Left cardiac atrium (tissue), 4 donors: ENCODE results near the gene INSC. TPM values are rescaled to one million over a fixed set of nuclear protein-coding genes. Genes with fewer than 3 reads are reported as not detected.

Source experiments
- ATAC-seq, 2 donors: fragments of 200-7000 bp; cut with Tn5 transposase; one replicate each; pipeline ENCODE4 v1.9.1; 2020; ENCODE audit warnings: mild to moderate bottlenecking in 2 of 2, moderate library complexity in 2 of 2
- DNase-seq: peaks from one replicate; pipeline ENCODE4 v3.0.0-alpha.2; 2020
- intact Hi-C, 2 donors: fragments of 100-400 bp; cut with DNase I; formaldehyde crosslinking; loops; one replicate each; pipeline versions ENCODE4 v1.14.1 to v1.15.1; 2022 to 2023
- total RNA-seq, 2 donors: library from RNA; stranded (reverse); fragmentation: NEBNext Ultra II Directional; extraction: Animal tissue kit (Norgen Biotek cat#: 25700); gene quantifications; one replicate each; pipeline ENCODE4 v1.2.1, GENCODE V29; 2021
- donor health status: DM: no; HTN: yes; CAD: no.
- donor health status: DM: no; HTN: yes; CAD: no; lungs with severe emphysema.
- donor health status: DM: yes; HTN: yes; CAD: no.
- donor health status: Dilated cardiomyopathy.

The INSC gene
- total RNA-seq, 2 donors from 2014 or later = 0.41 to 0.92 TPM

DNA sequence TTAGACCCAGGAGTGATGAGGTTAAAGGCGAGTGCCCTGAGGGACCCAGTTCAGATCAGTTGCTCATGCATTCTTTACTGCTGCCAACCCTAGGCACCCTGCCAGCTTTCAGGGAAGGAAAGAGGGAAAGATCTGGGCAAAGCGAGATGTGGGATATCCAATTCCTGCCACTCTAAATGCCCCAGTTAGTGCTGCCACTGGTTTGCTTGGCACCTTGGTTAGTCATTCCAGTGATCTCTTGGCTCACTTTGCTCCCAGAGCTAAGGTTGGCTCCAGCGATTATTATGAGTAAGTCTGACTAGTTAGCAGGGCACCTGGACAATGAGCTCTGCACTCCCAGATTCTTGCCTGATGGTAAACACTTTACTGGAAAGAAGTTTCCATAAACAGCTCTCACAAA, 85.0 kb downstream of the INSC start:
- ATAC-seq (peak; percentile 55 to 67), DNase-seq (peak; percentile 40)
- intact Hi-C loops = no loop called here

- intact Hi-C loops = no loop called here
- ATAC-seq = no peak
- no peak for DNase-seq
These were observed 86.0 kb downstream of the INSC start for GRCh38 chr11:15200696-15201095.

- intact Hi-C loops = no loop called here
- DNase-seq = no peak
- no peak for ATAC-seq
These were observed 86.9 kb downstream of the INSC start for GRCh38 chr11:15201586-15201985.

- intact Hi-C loops = no loop called here
- DNase-seq (no peak), ATAC-seq (no peak)
These were observed 87.9 kb downstream of the INSC start for GRCh38 chr11:15202626-15203025.

DNA sequence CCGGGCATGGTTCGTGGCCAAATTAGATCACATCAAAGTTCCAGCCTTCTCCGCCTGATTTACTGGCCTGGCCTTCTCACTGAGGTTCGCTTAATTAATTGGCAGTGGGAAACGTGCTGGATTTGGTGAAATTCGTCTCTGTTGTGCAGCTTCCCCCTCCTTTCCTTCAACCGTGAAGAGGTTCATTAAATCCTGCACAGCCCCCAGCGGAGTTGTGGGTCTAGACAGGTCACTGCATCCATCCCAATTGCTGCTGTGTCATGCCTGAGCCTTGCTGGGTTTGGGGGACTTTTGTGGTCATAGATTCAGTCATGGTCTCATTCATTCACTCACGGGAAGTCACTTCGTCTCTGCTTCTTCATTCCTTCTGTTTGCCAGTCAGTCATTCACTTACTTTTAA, 90.0 kb downstream of the INSC start:
- intact Hi-C loops = loop anchor here (5.0 kb wide), 2 partner anchors 102 to 297 kb away; no protein-coding TSS in a partner anchor
- DNase-seq (no peak), ATAC-seq (no peak)

DNA sequence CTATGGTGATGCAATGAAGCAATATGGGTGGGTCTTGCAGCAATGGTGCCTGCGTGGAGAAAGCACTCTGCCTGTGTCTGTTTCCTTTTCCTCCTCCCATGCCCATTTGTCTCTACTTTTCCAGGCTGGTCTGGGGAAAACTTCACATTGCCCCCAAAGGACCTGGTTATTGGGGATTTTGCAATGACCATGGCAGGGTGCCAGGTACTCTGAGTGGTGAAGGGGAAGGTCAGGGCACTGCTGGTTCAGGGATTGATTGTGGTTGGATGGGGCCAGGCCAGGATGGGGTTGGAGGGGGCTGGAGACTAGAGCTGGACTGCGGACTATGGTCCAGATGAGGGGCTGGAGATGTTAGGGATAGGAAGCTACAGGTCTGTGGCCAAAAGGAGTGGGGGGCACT, 92.1 kb downstream of the INSC start:
- intact Hi-C loops = loop anchor here (5.0 kb wide), 2 partner anchors 104 to 299 kb away; no protein-coding TSS in a partner anchor
- DNase-seq = no peak
- no peak for ATAC-seq

DNA sequence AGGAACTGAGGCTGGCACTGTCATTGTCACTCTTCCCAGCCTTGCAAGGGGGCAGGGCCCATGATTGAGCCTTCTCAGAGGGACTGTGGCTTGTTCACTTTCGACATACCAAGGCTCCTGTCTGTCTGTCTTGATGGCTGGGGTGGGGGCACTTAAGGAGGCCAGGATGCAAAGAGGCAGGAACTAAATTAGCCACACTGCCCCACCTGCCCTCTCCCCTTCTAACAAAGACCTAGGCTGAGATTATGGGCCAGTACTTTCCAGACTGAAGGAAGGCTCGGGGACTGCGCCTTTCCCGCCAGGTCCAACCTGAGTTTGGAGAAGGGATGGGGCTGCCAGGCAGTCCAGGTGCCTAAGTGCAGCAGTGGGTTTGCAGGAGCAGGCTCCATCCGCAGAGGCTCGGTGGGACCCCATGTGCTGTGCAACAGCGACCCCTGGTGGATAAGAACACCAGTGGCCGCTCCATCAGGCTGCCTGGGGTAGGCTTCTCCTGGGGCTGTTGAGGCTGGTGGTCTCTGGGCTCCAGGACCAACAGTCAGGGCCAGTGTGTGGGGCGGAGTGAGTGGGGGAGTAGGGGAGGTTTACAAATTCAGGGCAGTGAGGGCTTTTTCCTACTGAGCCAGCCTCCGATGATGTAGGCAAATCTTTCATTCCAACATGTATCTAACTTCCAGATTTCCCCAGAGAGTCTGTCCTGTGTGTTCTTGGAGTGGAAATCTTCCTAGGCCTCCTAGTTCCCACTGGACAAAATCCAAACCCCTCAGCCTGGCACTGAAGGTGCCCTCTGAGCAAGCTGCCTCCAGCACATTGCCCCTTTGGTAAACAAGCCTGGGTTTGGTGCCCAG, 93.9 kb downstream of the INSC start:
- intact Hi-C loops = loop anchor here (1.0 to 5.0 kb wide), 3 partner anchors 106 to 301 kb away; no protein-coding TSS in a partner anchor
- DNase-seq = peak; percentile 70
- ATAC-seq = peak; percentile 90 to 93

DNA sequence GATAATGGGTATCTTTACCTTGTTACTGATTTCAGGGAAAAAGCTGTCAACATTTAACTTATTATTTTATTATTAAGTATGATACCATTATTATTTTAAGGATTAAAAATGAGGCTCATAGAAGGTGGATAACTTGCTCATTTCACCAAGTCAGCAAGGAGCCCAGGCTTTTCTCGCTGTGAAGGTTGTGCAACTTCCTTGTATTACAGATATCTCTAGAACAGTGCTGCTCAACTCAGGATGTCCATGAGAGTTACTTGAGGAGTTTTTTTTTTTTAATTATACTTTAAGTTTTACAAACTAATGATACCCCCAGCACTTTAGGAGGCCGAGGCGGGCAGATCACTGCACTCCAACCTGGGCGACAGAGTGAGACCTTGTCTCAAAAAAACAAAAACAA, 98.2 kb downstream of the INSC start:
- ATAC-seq = no peak
- no peak for DNase-seq
- intact Hi-C loops = no loop called here

DNA sequence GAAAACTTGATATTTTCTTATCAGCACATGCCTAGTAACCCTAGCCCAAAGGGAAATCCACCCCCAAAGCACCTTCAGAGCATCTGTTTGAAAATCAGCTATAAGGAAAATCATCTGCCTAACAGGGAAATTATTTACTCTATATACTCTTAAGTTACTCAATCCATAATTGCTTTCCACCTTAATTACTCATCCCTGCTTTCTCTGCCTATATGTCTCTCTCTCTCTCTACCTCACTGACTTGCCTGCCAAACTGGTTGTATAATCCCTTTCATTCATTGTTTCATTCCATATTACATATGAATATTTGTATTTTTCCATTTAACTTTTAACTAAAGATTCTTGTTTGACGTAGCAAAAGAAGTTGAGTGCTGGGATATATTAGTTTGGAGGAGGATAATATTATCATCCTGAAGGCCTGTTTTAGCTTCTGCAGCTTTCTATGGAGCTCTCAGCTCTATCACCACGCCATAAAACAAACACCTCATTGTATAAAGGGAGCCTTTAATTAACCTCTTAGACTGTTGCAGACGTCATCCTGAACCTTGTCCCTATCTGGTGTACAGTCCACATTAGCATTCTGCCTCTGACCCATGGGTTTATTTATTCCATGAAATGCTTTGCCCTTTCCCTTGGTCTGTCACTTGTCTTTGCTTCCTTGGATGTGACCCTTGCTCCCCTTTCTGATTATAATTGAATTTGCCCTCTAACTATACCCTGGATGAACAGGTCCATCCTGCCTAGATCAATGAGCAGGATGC, 98.9 kb downstream of the INSC start:
- intact Hi-C loops = no loop called here
- ATAC-seq = no peak
- no peak for DNase-seq

DNA sequence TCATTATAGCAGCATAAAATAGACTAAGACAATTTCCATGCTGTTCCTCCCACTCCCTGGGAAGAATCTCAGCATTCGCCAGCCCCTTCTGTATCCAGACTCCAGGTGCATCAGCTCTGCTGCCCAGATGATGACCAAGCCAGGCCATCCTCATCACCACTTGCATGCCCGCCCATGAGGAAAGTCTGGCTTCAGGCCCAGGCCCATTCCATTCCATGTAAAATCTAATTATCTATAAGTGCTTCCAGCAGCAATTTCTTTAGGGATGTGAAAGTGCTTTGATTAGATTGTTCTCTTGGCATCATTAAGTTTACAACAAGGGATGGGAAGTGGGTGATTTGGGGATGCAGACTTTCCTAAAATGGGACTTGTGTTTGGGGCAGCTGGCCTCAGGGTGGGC, 100.3 kb downstream of the INSC start:
- no peak for ATAC-seq
- intact Hi-C loops = no loop called here
- no peak for DNase-seq

DNA sequence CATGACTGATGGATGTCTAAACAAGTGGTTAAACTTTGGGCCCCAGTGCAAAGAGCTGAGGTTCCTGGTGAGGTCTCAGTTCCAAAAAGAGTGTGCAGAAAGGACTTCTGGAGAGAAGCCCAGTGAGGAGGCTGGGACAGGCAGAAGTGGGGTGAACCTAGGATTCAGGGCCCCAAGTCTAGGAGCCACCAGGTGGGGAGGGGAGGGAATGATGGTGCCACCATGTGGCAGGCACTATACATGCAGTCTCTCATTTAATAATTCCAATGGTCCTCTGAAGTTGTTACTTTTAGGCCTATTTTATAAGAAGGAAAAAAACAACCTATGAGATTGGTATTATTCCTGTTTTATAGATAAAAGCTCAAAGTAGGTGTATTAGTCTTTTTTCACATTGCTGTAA, 102.0 kb downstream of the INSC start:
- intact Hi-C loops = no loop called here
- ATAC-seq = no peak
- no peak for DNase-seq

- intact Hi-C loops = no loop called here
These were observed 102.7 kb downstream of the INSC start for GRCh38 chr11:15217416-15217815.

GRCh38 chr11:15222777-15223176, 108.1 kb downstream of the INSC start:
- intact Hi-C loops = no loop called here
- ATAC-seq = no peak
- DNase-seq = no peak

More at GRCh38 chr11:15217416-15217815, 102.7 kb downstream of the INSC start:
- no peak for ATAC-seq
- DNase-seq = no peak

GRCh38 chr11:15223318-15223717, 108.6 kb downstream of the INSC start:
- DNase-seq = no peak
- intact Hi-C loops = no loop called here
- ATAC-seq = no peak

GRCh38 chr11:15224466-15224865, 109.7 kb downstream of the INSC start:
- intact Hi-C loops = no loop called here
- ATAC-seq (no peak), DNase-seq (no peak)

GRCh38 chr11:15227011-15227410, 112.3 kb downstream of the INSC start:
- no peak for DNase-seq
- no peak for ATAC-seq
- intact Hi-C loops = no loop called here

- DNase-seq (no peak), ATAC-seq (no peak)
- intact Hi-C loops = no loop called here
These were observed 113.7 kb downstream of the INSC start for GRCh38 chr11:15228331-15228849.

- intact Hi-C loops = no loop called here
- DNase-seq (no peak), ATAC-seq (no peak)
These were observed 114.3 kb downstream of the INSC start for GRCh38 chr11:15229069-15229468.

DNA sequence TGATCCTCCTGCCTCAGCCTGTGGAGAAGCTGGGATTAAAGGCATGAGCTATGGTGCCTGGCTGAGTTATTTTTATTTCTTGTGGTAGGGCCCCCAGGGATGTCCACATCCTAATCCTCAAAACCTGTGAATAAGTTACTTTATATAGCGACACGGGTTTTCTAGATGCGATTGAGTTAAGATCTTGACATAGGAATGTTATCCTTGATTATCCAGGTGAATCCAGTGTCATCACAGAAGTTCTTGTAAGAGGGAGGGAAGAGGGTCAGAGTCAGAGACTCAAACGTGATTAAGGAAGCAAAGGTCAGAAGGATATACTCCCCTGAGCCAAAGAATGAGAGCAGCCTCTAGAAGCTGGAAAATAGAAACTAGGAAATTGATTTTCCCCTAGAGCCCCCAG, 117.8 kb downstream of the INSC start:
- no peak for DNase-seq

More for the DNA sequence above, 117.8 kb downstream of the INSC start:
- intact Hi-C loops = no loop called here
- no peak for ATAC-seq
